HCT116 (cell line): ENCODE measurements around the gene FSCN2. TPM values are rescaled to one million over a fixed set of nuclear protein-coding genes. Genes with fewer than 3 reads are reported as not detected.

Source experiments
- ATAC-seq: fragments of 200-7000 bp; cut with Tn5 transposase; 2 replicates; pipeline ENCODE4 v1.9.1; 2020; ENCODE audit warnings: mild to moderate bottlenecking, moderate library complexity
- BruUV-seq: library from RNA; stranded (reverse); fragments of 400-500 nt; replicated peaks from 2 replicates; lab custom pipeline; 2021; lab: Mats Ljungman, UMichigan
- CTCF ChIA-PET: fragments of 300-600 bp; sonication (Branson Sonifier 250); formaldehyde crosslinking; loops from one replicate; lab custom pipeline; 2021; ENCODE audit warnings: antibody characterized with exemption; lab: Charles Lee
- POLR2A ChIA-PET: fragments of 300-600, 350-600 bp; sonication (Branson Sonifier 250); formaldehyde crosslinking; loops from one replicate; lab custom pipeline; 2021; ENCODE audit warnings: antibody characterized with exemption; lab: Charles Lee
- RAD21 ChIA-PET, 2 experiments: fragments of 300-600 bp; sonication (Branson Sonifier 250); formaldehyde crosslinking; loops; one replicate each; lab custom pipeline; 2023; ENCODE audit warnings: low total read pairs in 2 of 2; ENCODE audit not compliant: uncharacterized antibody in 2 of 2, unreplicated experiment in 2 of 2, low non-redundant PET in 1 of 2; lab: Charles Lee
- DNase-seq: peaks from one replicate; pipeline ENCODE4 v3.0.0-alpha.2; 2010; ENCODE audit warnings: low read depth, low spot score
- H2AFZ ChIP-seq: fragments of 200-600 bp; shearing (Covaris generic), sonication (generic); 2 replicates; pipeline ENCODE4 v1.6.1; 2017; ENCODE audit warnings: low read depth, mixed run types, mixed read lengths, antibody characterized with exemption, low read length; ENCODE audit not compliant: poor library complexity, severe bottlenecking
- H3K27ac ChIP-seq: 2 replicates; pipeline ENCODE4 v1.5.1; 2012; ENCODE audit warnings: low read depth, low read length
- H3K27me3 ChIP-seq: fragments of 200-600 bp; sonication (generic); 2 replicates; pipeline ENCODE4 v1.6.1; 2016; ENCODE audit warnings: mixed run types, low read length, mixed read lengths; ENCODE audit not compliant: insufficient read depth
- H3K36me3 ChIP-seq, 2 experiments: fragments of 200-500 bp in 1 of 2; fragments of 200-600 bp in 1 of 2; sonication (Bioruptor generic) in 1 of 2; sonication (generic) in 1 of 2; 2 replicates each; pipeline versions ENCODE4 v1.5.1 to v1.6.1; 2014 to 2016; ENCODE audit warnings: low read length in 2 of 2, inconsistent platforms in 1 of 2, mixed read lengths in 1 of 2, mixed run types in 1 of 2; ENCODE audit not compliant: insufficient read depth in 2 of 2, control insufficient read depth in 1 of 2
- H3K4me1 ChIP-seq, 2 experiments: fragments of 200-600 bp in 1 of 2; sonication (generic) in 1 of 2; 2 replicates each; pipeline versions ENCODE4 v1.5.1 to v1.6.1; 2012 to 2017; ENCODE audit warnings: low read length in 2 of 2, inconsistent platforms in 1 of 2, mild to moderate bottlenecking in 1 of 2, mixed read lengths in 1 of 2, mixed run types in 1 of 2, moderate library complexity in 1 of 2; ENCODE audit not compliant: insufficient read depth in 2 of 2, control insufficient read depth in 1 of 2
- H3K4me2 ChIP-seq: fragments of 200-600 bp; sonication (generic); 2 replicates; pipeline ENCODE4 v1.6.1; 2017; ENCODE audit warnings: mixed run types, low read length, mixed read lengths
- H3K4me3 ChIP-seq, 2 experiments: fragments of 200-600 bp in 1 of 2; sonication (generic) in 1 of 2; replicated peaks in 1 of 2; 2 replicates each; pipeline ENCODE4 v1.5.1; 2011 to 2016; ENCODE audit warnings: low read length in 2 of 2, control low read depth in 1 of 2, low read depth in 1 of 2, mild to moderate bottlenecking in 1 of 2, mixed read lengths in 1 of 2, mixed run types in 1 of 2
- H3K79me2 ChIP-seq: fragments of 200-600 bp; sonication (generic); 2 replicates; pipeline ENCODE4 v1.6.1; 2017; ENCODE audit warnings: mild to moderate bottlenecking, mixed run types, low read length, moderate library complexity, mixed read lengths; ENCODE audit not compliant: insufficient read depth
- H3K9ac ChIP-seq: fragments of 200-600 bp; sonication (generic); 2 replicates; pipeline ENCODE4 v1.6.1; 2016; ENCODE audit warnings: low read length, mixed read lengths
- H3K9me2 ChIP-seq: fragments of 200-600 bp; sonication (generic), shearing (Covaris generic); 2 replicates; pipeline ENCODE4 v1.6.1; 2017; ENCODE audit warnings: mixed run types, mild to moderate bottlenecking, moderate library complexity; ENCODE audit not compliant: insufficient read depth
- H3K9me3 ChIP-seq, 2 experiments: fragments of 200-500 bp in 1 of 2; fragments of 200-600 bp in 1 of 2; sonication (Bioruptor generic) in 1 of 2; sonication (generic) in 1 of 2; 2 replicates each; pipeline ENCODE4 v1.6.1; 2014 to 2017; ENCODE audit warnings: low read length in 2 of 2, mixed read lengths in 2 of 2, inconsistent platforms in 1 of 2, low read depth in 1 of 2, mild to moderate bottlenecking in 1 of 2, mixed run types in 1 of 2, moderate library complexity in 1 of 2; ENCODE audit not compliant: control insufficient read depth in 1 of 2, insufficient read depth in 1 of 2
- H4K20me1 ChIP-seq: fragments of 200-600 bp; sonication (generic), shearing (Covaris generic); 2 replicates; pipeline ENCODE4 v1.6.1; 2017; ENCODE audit warnings: mixed run types, mild to moderate bottlenecking, moderate library complexity; ENCODE audit not compliant: insufficient read depth
- ATF3 ChIP-seq: IDR thresholded peaks from 2 replicates; pipeline ENCODE4 v1.6.1; 2012
- CBX3 ChIP-seq: IDR thresholded peaks from 2 replicates; pipeline ENCODE4 v1.6.1; 2012; ENCODE audit warnings: low read depth
- CEBPB ChIP-seq: IDR thresholded peaks from 2 replicates; pipeline ENCODE4 v1.6.1; 2012; ENCODE audit warnings: low read depth
- EGR1 ChIP-seq: IDR thresholded peaks from 2 replicates; pipeline ENCODE4 v1.6.1; 2012; ENCODE audit warnings: low read depth
- ELF1 ChIP-seq: IDR thresholded peaks from 2 replicates; pipeline ENCODE4 v1.6.1; 2012; ENCODE audit warnings: low read depth, borderline replicate concordance
- EZH2 ChIP-seq: fragments of 200-600 bp; sonication (generic); IDR thresholded peaks from 2 replicates; pipeline ENCODE4 v1.6.1; 2017; ENCODE audit warnings: antibody characterized with exemption, mixed run types
- FOSL1 ChIP-seq: IDR thresholded peaks from 2 replicates; pipeline ENCODE4 v1.6.1; 2012; ENCODE audit warnings: low read depth
- JUND ChIP-seq: IDR thresholded peaks from 2 replicates; pipeline ENCODE4 v1.6.1; 2012
- POLR2A ChIP-seq: IDR thresholded peaks from 2 replicates; pipeline ENCODE4 v1.7.0; 2011; ENCODE audit warnings: borderline replicate concordance; ENCODE audit not compliant: insufficient read depth, insufficient read length; ENCODE audit errors: extremely low read depth
- RAD21 ChIP-seq: IDR thresholded peaks from 2 replicates; pipeline ENCODE4 v1.6.1; 2012; ENCODE audit warnings: low read depth, mild to moderate bottlenecking
- SIN3A ChIP-seq: IDR thresholded peaks from 2 replicates; pipeline ENCODE4 v1.6.1; 2012; ENCODE audit warnings: low read depth
- SP1 ChIP-seq: IDR thresholded peaks from 2 replicates; pipeline ENCODE4 v1.6.1; 2012; ENCODE audit warnings: low read depth
- SRF ChIP-seq: IDR thresholded peaks from 2 replicates; pipeline ENCODE4 v1.6.1; 2012; ENCODE audit warnings: low read depth
- TCF7L2 ChIP-seq: IDR thresholded peaks from 2 replicates; pipeline ENCODE4 v1.7.0; 2011; ENCODE audit warnings: borderline replicate concordance, inconsistent platforms; ENCODE audit not compliant: insufficient read depth, insufficient read length; ENCODE audit errors: extremely low read depth
- YY1 ChIP-seq: IDR thresholded peaks from 2 replicates; pipeline ENCODE4 v1.6.1; 2011; ENCODE audit warnings: low read length, low read depth, moderate library complexity, mild to moderate bottlenecking; ENCODE audit not compliant: insufficient replicate concordance; ENCODE audit errors: extremely low read depth
- ZBTB33 ChIP-seq: IDR thresholded peaks from 2 replicates; pipeline ENCODE4 v1.6.1; 2011; ENCODE audit warnings: mild to moderate bottlenecking, low read length, moderate library complexity; ENCODE audit not compliant: insufficient replicate concordance; ENCODE audit errors: extremely low read depth
- ZNF274 ChIP-seq: fragments of 200-500 bp; sonication (Bioruptor generic); IDR thresholded peaks from 2 replicates; pipeline ENCODE4 v1.6.1; 2014; ENCODE audit warnings: mild to moderate bottlenecking, low read depth, low read length, inconsistent platforms
- intact Hi-C: fragments of 100-400 bp; cut with micrococcal nuclease; formaldehyde crosslinking; loops from 2 replicates; pipeline ENCODE4 v1.10.0; 2022
- total RNA-seq: library from RNA; stranded (reverse); gene quantifications from one replicate; pipeline ENCODE4 v1.2.1, GENCODE V29; 2021; ENCODE audit not compliant: unreplicated experiment
- TF ChIP-seq, protein P1 (sequence below), 3 experiments: fragments of 200-600 bp in 1 of 3; sonication (generic) in 1 of 3; IDR thresholded peaks in 2 of 3; conservative IDR thresholded peaks in 1 of 3; 2 replicates each; pipeline ENCODE4 v1.5.1; 2012 to 2017; ENCODE audit warnings: low read depth in 2 of 3, low read length in 2 of 3, antibody characterized with exemption in 1 of 3, borderline replicate concordance in 1 of 3, control low read depth in 1 of 3, mild to moderate bottlenecking in 1 of 3, mixed read lengths in 1 of 3, mixed run types in 1 of 3, moderate library complexity in 1 of 3; ENCODE audit not compliant: insufficient read depth in 1 of 3
- TF ChIP-seq, protein P2 (sequence below): IDR thresholded peaks from 2 replicates; pipeline ENCODE4 v1.6.1; 2012

Gene FSCN2
- total RNA-seq, 1 experiment from 2014 or later, result 10.1 TPM

DNA sequence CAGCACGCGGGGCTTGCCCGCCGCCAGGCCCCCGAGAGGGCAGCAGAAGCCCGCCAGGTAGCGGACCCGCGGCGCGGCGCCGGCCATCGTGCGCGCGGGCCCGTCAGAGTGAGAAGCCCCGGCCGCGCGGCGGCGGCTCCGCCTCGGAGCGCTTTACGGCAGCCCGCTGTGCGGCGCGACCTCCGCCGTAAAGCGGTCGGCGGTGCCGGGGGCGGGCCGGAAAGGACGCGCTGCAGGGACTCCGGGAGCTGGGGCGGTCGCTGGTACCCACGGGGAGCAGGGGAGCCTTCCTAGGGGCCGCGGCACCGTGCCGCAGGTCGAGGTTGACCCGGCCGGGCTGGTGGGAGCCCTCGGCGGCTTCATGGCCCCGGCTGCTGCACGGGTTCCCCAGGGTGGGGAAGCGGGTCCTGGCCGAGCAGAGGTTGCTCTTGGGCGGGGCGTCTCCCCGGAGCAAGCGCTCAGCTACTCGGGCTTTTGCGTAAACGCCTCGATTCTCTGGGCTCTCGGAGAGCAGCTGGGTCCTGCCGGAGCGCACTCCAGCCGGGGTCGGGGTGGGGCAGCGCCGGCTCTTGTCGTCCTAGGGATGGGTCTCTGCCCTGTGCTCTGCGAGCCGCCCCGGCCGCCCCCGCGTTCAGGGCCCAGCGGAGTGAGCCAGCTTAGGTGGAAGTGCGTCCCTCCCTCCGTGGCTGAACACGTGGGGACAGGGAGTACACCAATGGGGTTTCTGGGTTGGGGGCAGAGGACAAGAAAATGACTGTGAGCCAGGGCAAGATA, 24.3 kb downstream of the FSCN2 start, which contains the start of gene FAAP100 (continued):
- TF ChIP-seq EZH2 (no peak), YY1 (peak; percentile 76), ZNF274 (no peak), POLR2A (peak; percentile 86), SP1 (no peak)

- ChIA-PET CTCF (interaction anchor here (0.6 to 1.4 kb wide), 3 partner anchors 9 to 562 kb away, joined by 3 read pairs; partner anchors contain the start of gene ACTG1), POLR2A (interaction anchor here (1.1 to 1.6 kb wide), 7 partner anchors 9 to 255 kb away, joined by 3 to 12 read pairs (median 5); partner anchors contain the start of gene ACTG1), RAD21 (no interaction called here)
- Histone ChIP-seq H3K36me3 (peaks cover 16 to 30% of the 10 kb centered on the region in 2 experiments), H3K27me3 (no peaks in the 10 kb centered on the region), H3K9me3 (no peaks in the 10 kb centered on the region), H3K4me1 (peaks cover 17 to 46% of the 10 kb centered on the region in 2 experiments), H3K9ac (peak overlapping the region; percentile 80), H3K79me2 (peaks cover 36% of the 10 kb centered on the region), H3K4me3 (peak overlapping the region; percentile 94 to 96), H3K27ac (peak overlapping the region; percentile 86), H3K4me2 (peak overlapping the region; percentile 82), H3K9me2 (no peaks in the 10 kb centered on the region), H4K20me1 (no peaks in the 10 kb centered on the region), H2AFZ (no peak overlapping the region)
- intact Hi-C loops, result loop anchor here (5.0 to 10.0 kb wide), 2 partner anchors 49 to 142 kb away; no protein-coding TSS in a partner anchor
- BruUV-seq, result no TSS peak
- ATAC-seq (peak; percentile 80), DNase-seq (peak; percentile 80)
- TF ChIP-seq POLR2A (peak; percentile 48), FOSL1 (no peak), YY1 (no peak), JUND (no peak), SRF (no peak), ATF3 (no peak), CBX3 (no peak), ZNF274 (no peak), RAD21 (no peak), TCF7L2 (peak; percentile 6), EGR1 (peak; percentile 6; the same call in 1 of the 2 replicates), ZBTB33 (no peak), CEBPB (no peak), SIN3A (peak; percentile 41; the same call in 1 of the 2 replicates), ELF1 (no peak; the same call in 1 of the 2 replicates)
- TF ChIP-seq, protein P1, sequence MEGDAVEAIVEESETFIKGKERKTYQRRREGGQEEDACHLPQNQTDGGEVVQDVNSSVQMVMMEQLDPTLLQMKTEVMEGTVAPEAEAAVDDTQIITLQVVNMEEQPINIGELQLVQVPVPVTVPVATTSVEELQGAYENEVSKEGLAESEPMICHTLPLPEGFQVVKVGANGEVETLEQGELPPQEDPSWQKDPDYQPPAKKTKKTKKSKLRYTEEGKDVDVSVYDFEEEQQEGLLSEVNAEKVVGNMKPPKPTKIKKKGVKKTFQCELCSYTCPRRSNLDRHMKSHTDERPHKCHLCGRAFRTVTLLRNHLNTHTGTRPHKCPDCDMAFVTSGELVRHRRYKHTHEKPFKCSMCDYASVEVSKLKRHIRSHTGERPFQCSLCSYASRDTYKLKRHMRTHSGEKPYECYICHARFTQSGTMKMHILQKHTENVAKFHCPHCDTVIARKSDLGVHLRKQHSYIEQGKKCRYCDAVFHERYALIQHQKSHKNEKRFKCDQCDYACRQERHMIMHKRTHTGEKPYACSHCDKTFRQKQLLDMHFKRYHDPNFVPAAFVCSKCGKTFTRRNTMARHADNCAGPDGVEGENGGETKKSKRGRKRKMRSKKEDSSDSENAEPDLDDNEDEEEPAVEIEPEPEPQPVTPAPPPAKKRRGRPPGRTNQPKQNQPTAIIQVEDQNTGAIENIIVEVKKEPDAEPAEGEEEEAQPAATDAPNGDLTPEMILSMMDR (IDR thresholded peaks at IDR 0.05 in 2 of 3, conservative IDR thresholded peaks at IDR 0.05 in 1 of 3; ENCODE audit: borderline replicate concordance in 1 of 3, insufficient read depth in 1 of 3, low read depth in 2 of 3, low read length in 2 of 3), result peak in 2 of 3 experiments; percentile 21 to 44; a peak in 3 of 6 replicates
- TF ChIP-seq, protein P2, sequence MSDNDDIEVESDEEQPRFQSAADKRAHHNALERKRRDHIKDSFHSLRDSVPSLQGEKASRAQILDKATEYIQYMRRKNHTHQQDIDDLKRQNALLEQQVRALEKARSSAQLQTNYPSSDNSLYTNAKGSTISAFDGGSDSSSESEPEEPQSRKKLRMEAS, result peak; percentile 11; the same call in 1 of the 2 replicates
Measured at GRCh38 chr17:81553018-81553615, 24.9 kb downstream of the FSCN2 start.
